GM23248 (cell line): ENCODE results near the gene FZD10. TPM values are rescaled to one million over a fixed set of nuclear protein-coding genes. Genes with fewer than 3 reads are reported as not detected.
A peak's percentile ranks its signal among the peaks of the same experiment; 100 is the strongest.

Experiments
- DNase-seq: peaks from one replicate; pipeline ENCODE4 v3.0.0-alpha.2; 2015
- H2AFZ ChIP-seq: fragments of 200-600 bp; sonication (generic); 2 replicates; pipeline ENCODE4 v1.6.1; 2016; ENCODE audit warnings: antibody characterized with exemption
- H3F3A ChIP-seq: fragments of 200-600 bp; sonication (generic); 2 replicates; pipeline ENCODE4 v1.6.1; 2016; ENCODE audit warnings: mild to moderate bottlenecking, antibody characterized with exemption, mixed run types; ENCODE audit not compliant: insufficient read depth
- H3K27ac ChIP-seq: fragments of 200-600 bp; sonication (generic); 2 replicates; pipeline ENCODE4 v1.5.1; 2016; ENCODE audit warnings: mild to moderate bottlenecking
- H3K27me3 ChIP-seq: fragments of 200-600 bp; sonication (generic); replicated peaks from 2 replicates; pipeline ENCODE4 v1.6.1; 2016; ENCODE audit warnings: mild to moderate bottlenecking; ENCODE audit not compliant: insufficient read depth
- H3K36me3 ChIP-seq: fragments of 200-600 bp; sonication (generic); 2 replicates; pipeline ENCODE4 v1.6.1; 2016; ENCODE audit warnings: low read depth, mild to moderate bottlenecking
- H3K4me1 ChIP-seq: fragments of 200-600 bp; sonication (generic); 2 replicates; pipeline ENCODE4 v1.6.1; 2016; ENCODE audit warnings: mild to moderate bottlenecking; ENCODE audit not compliant: insufficient read depth
- H3K4me2 ChIP-seq: fragments of 200-600 bp; sonication (generic); one replicate; pipeline ENCODE4 v1.6.1; 2016; ENCODE audit warnings: mild to moderate bottlenecking; ENCODE audit not compliant: unreplicated experiment
- H3K4me3 ChIP-seq: fragments of 200-600 bp; sonication (generic); 2 replicates; pipeline ENCODE4 v1.5.1; 2016; ENCODE audit warnings: mild to moderate bottlenecking
- H3K79me2 ChIP-seq: fragments of 200-600 bp; sonication (generic); 2 replicates; pipeline ENCODE4 v1.6.1; 2016; ENCODE audit warnings: mild to moderate bottlenecking; ENCODE audit not compliant: insufficient read depth
- H3K9ac ChIP-seq: fragments of 200-600 bp; sonication (generic); 2 replicates; pipeline ENCODE4 v1.6.1; 2016; ENCODE audit warnings: mild to moderate bottlenecking
- H3K9me2 ChIP-seq: fragments of 200-600 bp; sonication (generic); 2 replicates; pipeline ENCODE4 v1.6.1; 2016; ENCODE audit warnings: mixed run types, mild to moderate bottlenecking, moderate library complexity; ENCODE audit not compliant: insufficient read depth
- H3K9me3 ChIP-seq: fragments of 200-600 bp; sonication (generic); one replicate; pipeline ENCODE4 v1.6.1; 2017; ENCODE audit warnings: low read depth
- H4K20me1 ChIP-seq: fragments of 200-600 bp; sonication (generic); 2 replicates; pipeline ENCODE4 v1.6.0; 2016; ENCODE audit not compliant: insufficient read depth
- EZH2 ChIP-seq: fragments of 200-600 bp; sonication (generic); IDR thresholded peaks from 2 replicates; pipeline ENCODE4 v1.6.1; 2018; ENCODE audit warnings: antibody characterized with exemption, mild to moderate bottlenecking; ENCODE audit not compliant: insufficient read depth, poor library complexity, severe bottlenecking
- EZH2phosphoT487 ChIP-seq: fragments of 200-600 bp; sonication (generic); IDR thresholded peaks from 2 replicates; pipeline ENCODE4 v1.6.1; 2018; ENCODE audit warnings: antibody characterized with exemption, moderate library complexity, mild to moderate bottlenecking, low read depth; ENCODE audit not compliant: insufficient read depth
- WGBS, 2 experiments: methylation state at CpG; one replicate each; pipeline ENCODE4 v1.1.6; 2015 to 2017; ENCODE audit warnings: low lambda C conversion rate in 2 of 2, low coverage in 1 of 2; ENCODE audit errors: missing lambda C conversion rate in 2 of 2; 5-methylcytosine and 5-hydroxymethylcytosine counted together
- in situ Hi-C: fragments of 300-500 bp; cut with MboI; formaldehyde crosslinking; loops from 2 replicates; pipeline ENCODE4 v1.15.0; 2020
- polyA plus RNA-seq: library from polyadenylated mRNA; unstranded; fragments of >200 nt; fragmentation: Nextera tagmentation; extraction: Ambion mirVana; gene quantifications from 2 replicates; pipeline ENCODE4 v1.2.1, GENCODE V29; 2016
- total RNA-seq: library from RNA; depleted of rRNA; stranded (reverse); fragments of >200 nt; shearing (Covaris generic); gene quantifications from 2 replicates; pipeline ENCODE4 v1.2.3, GENCODE V29; 2014; rRNA removed

Gene FZD10, protein sequence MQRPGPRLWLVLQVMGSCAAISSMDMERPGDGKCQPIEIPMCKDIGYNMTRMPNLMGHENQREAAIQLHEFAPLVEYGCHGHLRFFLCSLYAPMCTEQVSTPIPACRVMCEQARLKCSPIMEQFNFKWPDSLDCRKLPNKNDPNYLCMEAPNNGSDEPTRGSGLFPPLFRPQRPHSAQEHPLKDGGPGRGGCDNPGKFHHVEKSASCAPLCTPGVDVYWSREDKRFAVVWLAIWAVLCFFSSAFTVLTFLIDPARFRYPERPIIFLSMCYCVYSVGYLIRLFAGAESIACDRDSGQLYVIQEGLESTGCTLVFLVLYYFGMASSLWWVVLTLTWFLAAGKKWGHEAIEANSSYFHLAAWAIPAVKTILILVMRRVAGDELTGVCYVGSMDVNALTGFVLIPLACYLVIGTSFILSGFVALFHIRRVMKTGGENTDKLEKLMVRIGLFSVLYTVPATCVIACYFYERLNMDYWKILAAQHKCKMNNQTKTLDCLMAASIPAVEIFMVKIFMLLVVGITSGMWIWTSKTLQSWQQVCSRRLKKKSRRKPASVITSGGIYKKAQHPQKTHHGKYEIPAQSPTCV
- total RNA-seq (not detected in 2 replicates), polyA plus RNA-seq (not detected in 2 replicates)

DNA sequence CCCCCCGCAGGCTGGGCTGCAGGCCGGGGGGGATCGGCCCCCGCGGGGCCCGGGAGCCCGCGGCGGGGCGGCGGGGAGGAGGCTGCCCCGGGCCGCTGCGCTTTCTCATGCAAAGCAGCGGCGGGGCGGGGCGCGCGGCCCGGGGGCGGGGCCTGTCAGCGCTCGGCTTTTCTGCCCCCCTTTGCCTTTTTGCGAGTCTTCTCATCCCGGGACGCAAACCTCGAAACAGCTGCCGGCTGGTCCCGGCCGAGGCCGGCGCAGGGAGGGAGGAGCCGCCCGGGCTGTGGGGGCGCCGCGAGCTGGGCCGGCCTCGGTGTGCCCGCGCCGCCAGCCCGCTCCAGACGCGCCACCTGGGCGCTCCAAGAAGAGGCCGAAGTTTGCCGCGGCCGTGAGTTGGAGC, at the start of gene FZD10:
Gene FZD10 (plus strand): TSS at position 198 of the 400 bp plus-strand sequence. CDS start 479 bp downstream, outside the sequence.
- H3K9me3 ChIP-seq: no peaks in the 10 kb centered on the region
- 0 out of 2 replicates have a peak within 1 kb of the TSS, but pooled peaks have one; percentile 48 for H2AFZ ChIP-seq
- in situ Hi-C loops: no loop called here
- no peak for TF ChIP-seq EZH2
- TF ChIP-seq EZH2phosphoT487: no peak
- no peaks in the 10 kb centered on the region for H3F3A ChIP-seq
- peak within 1 kb of the TSS; percentile 57 for H3K4me3 ChIP-seq
- no peaks in the 10 kb centered on the region for H3K36me3 ChIP-seq
- DNase-seq: peak; percentile 50
- H3K27me3 ChIP-seq: peaks cover 16% of the 10 kb centered on the region
- no peaks in the 10 kb centered on the region for H3K79me2 ChIP-seq
- H3K4me1 ChIP-seq: no peaks in the 10 kb centered on the region
- H3K27ac ChIP-seq: no peak within 1 kb of the TSS
- no peak within 1 kb of the TSS for H3K9ac ChIP-seq
- peak within 1 kb of the TSS; percentile 61 for H3K4me2 ChIP-seq
- no peaks in the 10 kb centered on the region for H3K9me2 ChIP-seq
- 1 to 5% methylated on average over 15 to 24 of the region's 51 CpGs for WGBS, 2 experiments
- no peaks in the 10 kb centered on the region for H4K20me1 ChIP-seq

DNA sequence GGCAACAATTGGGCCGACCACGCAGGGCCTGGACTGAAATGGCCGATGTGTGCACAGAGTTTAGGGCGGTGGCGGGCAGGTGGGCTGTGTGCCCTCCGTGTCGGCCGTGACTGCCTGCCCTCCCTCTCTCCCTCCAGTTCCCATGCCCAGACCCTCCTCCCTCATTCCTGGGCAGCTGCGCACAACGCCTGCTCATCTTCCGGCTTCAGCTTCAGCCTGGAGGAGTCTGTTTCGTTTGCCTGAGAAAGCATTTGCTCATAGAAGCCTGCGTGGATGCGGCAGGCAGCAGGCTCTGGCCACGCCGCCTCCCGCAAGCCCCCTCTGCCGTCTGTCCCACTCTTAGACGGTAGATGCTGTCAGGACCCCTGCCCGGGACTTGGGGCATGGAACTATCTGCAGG, 47.3 kb upstream of the FZD10 start:
- Histone ChIP-seq H3K27me3 (no peaks in the 10 kb centered on the region), H3K4me3 (no peak overlapping the region), H2AFZ (no peak overlapping the region), H3K4me1 (no peaks in the 10 kb centered on the region), H3K36me3 (no peaks in the 10 kb centered on the region), H3F3A (no peaks in the 10 kb centered on the region), H3K9ac (no peak overlapping the region), H3K4me2 (no peak overlapping the region), H3K9me2 (no peaks in the 10 kb centered on the region), H3K79me2 (no peaks in the 10 kb centered on the region), H3K27ac (no peak overlapping the region), H4K20me1 (no peaks in the 10 kb centered on the region), H3K9me3 (no peaks in the 10 kb centered on the region)
- no peak for DNase-seq
- TF ChIP-seq EZH2phosphoT487: no peak
- TF ChIP-seq EZH2: no peak
- in situ Hi-C loops: no loop called here
- 72% methylated on average over 20 of the region's 20 CpGs for WGBS, 2 experiments

DNA sequence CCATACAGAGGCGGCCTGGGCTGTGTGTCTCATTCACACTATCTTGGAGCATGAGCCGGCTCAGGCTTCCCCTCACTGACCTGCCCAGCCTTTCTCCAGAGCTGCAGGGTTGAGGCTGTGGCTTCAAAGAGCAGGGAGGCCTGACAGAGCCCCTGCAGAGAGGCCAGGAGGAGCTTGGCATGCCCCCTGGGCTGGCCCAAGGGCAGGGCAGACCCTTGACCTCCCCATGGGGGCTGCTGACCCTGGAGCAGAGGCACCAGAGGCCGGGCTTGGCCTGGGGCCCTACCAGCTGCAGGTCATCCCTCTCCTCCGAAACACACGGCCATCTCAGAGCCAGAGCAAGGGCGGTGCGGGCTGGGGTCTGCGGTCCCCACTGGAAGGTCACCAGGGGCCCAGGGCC, 46.6 kb upstream of the FZD10 start:
- no peaks in the 10 kb centered on the region for H3K36me3 ChIP-seq
- H3K27ac ChIP-seq: no peak overlapping the region
- in situ Hi-C loops: no loop called here
- TF ChIP-seq EZH2phosphoT487 (no peak), EZH2 (no peak)
- no peak overlapping the region for H3K4me2 ChIP-seq
- DNase-seq: no peak
- H3F3A ChIP-seq: no peaks in the 10 kb centered on the region
- no peaks in the 10 kb centered on the region for H3K9me2 ChIP-seq
- H3K4me3 ChIP-seq: no peak overlapping the region
- H3K4me1 ChIP-seq: no peaks in the 10 kb centered on the region
- H3K79me2 ChIP-seq: no peaks in the 10 kb centered on the region
- no peaks in the 10 kb centered on the region for H3K9me3 ChIP-seq
- 73 to 79% methylated on average over 8 of the region's 8 CpGs for WGBS, 2 experiments
- no peaks in the 10 kb centered on the region for H3K27me3 ChIP-seq
- no peak overlapping the region for H2AFZ ChIP-seq
- no peak overlapping the region for H3K9ac ChIP-seq
- no peaks in the 10 kb centered on the region for H4K20me1 ChIP-seq

DNA sequence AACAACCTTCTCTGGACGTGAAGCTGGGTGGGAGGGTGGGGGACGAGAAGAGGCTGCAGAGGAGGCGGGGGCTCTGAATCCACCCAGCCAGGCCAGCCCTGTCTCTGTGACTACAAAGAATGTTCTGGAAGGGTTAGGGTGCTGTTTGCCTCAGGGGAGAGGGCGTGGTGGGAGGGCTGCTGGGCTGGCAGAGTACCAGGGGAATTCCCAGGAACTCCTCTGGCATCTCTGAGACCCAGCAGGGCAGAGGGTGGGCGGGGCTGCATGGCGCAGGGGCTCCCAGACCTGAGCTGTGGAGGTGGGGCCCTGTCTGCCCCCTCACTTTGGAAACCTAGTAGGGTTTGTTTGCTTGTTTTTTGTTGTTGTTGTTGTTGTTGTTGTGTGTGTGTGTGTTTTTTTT, 45.5 kb upstream of the FZD10 start:
- Histone ChIP-seq H3K79me2 (no peaks in the 10 kb centered on the region), H2AFZ (no peak overlapping the region), H3K36me3 (no peaks in the 10 kb centered on the region), H3K27ac (no peak overlapping the region), H3K9ac (no peak overlapping the region), H3K4me3 (no peak overlapping the region), H4K20me1 (no peaks in the 10 kb centered on the region), H3K9me3 (no peaks in the 10 kb centered on the region), H3K9me2 (no peaks in the 10 kb centered on the region), H3K4me2 (no peak overlapping the region), H3F3A (no peaks in the 10 kb centered on the region), H3K4me1 (no peaks in the 10 kb centered on the region), H3K27me3 (no peaks in the 10 kb centered on the region)
- WGBS, 2 experiments: 40 to 42% methylated on average over 1 to 6 of the region's 6 CpGs
- in situ Hi-C loops: no loop called here
- TF ChIP-seq EZH2 (no peak), EZH2phosphoT487 (no peak)
- DNase-seq: no peak
